Keratinocyte (primary cell): ENCODE data around the gene ADAMTS17. TPM values are rescaled to one million over a fixed set of nuclear protein-coding genes. Genes with fewer than 3 reads are reported as not detected.

Experiments
- DNase-seq: peaks from one replicate; pipeline ENCODE4 v3.0.0-alpha.2; 2011; ENCODE audit warnings: low read depth, missing footprints, low spot score
- FAIRE-seq: peaks from 2 replicates; lab custom pipeline; 2011; peaks lifted over from hg19 to GRCh38; lab: Jason Lieb, UNC
- H2AFZ ChIP-seq: 2 replicates; pipeline ENCODE4 v1.6.0; 2012; ENCODE audit warnings: low read length, control low read depth, inconsistent platforms; ENCODE audit not compliant: control insufficient read depth
- H3K27ac ChIP-seq: 2 replicates; pipeline ENCODE4 v1.5.1; 2011; ENCODE audit warnings: low read length; ENCODE audit not compliant: control insufficient read depth, insufficient read depth
- H3K27me3 ChIP-seq: 3 replicates; pipeline ENCODE4 v1.6.0; 2011; ENCODE audit warnings: low read length; ENCODE audit not compliant: control insufficient read depth, insufficient read depth; ENCODE audit errors: extremely low read depth
- H3K36me3 ChIP-seq, 2 experiments: 2 replicates in 1 of 2; 3 replicates in 1 of 2; pipeline ENCODE4 v1.5.1; 2011; ENCODE audit warnings: low read length in 2 of 2, mild to moderate bottlenecking in 1 of 2; ENCODE audit not compliant: control insufficient read depth in 2 of 2, insufficient read depth in 2 of 2; ENCODE audit errors: extremely low read depth in 1 of 2
- H3K4me1 ChIP-seq: 3 replicates; pipeline ENCODE4 v1.5.1; 2011; ENCODE audit warnings: low read length; ENCODE audit not compliant: control insufficient read depth, insufficient read depth; ENCODE audit errors: extremely low read depth
- H3K4me2 ChIP-seq: 3 replicates; pipeline ENCODE4 v1.6.0; 2011; ENCODE audit warnings: low read depth, low read length; ENCODE audit not compliant: control insufficient read depth, insufficient read depth; ENCODE audit errors: extremely low read depth
- H3K4me3 ChIP-seq, 3 experiments: fragments of 200-600 bp in 1 of 3; sonication (generic) in 1 of 3; 2 replicates in 2 of 3; 3 replicates in 1 of 3; pipeline ENCODE4 v1.5.1; 2011 to 2016; ENCODE audit warnings: low read length in 3 of 3, mild to moderate bottlenecking in 3 of 3, control low read depth in 2 of 3, inconsistent platforms in 1 of 3, low read depth in 1 of 3, mixed read lengths in 1 of 3, mixed run types in 1 of 3, moderate library complexity in 1 of 3; ENCODE audit not compliant: control insufficient read depth in 2 of 3, insufficient read depth in 2 of 3; ENCODE audit errors: extremely low read depth in 1 of 3
- H3K79me2 ChIP-seq: 2 replicates; pipeline ENCODE4 v1.6.0; 2012; ENCODE audit warnings: low read length; ENCODE audit not compliant: control insufficient read depth, insufficient read depth
- H3K9ac ChIP-seq: 3 replicates; pipeline ENCODE4 v1.6.0; 2011; ENCODE audit warnings: low read length; ENCODE audit not compliant: control insufficient read depth, insufficient read depth; ENCODE audit errors: extremely low read depth
- H3K9me1 ChIP-seq: 3 replicates; pipeline ENCODE4 v1.6.0; 2011; ENCODE audit warnings: low read length; ENCODE audit not compliant: control insufficient read depth, insufficient read depth; ENCODE audit errors: extremely low read depth
- H3K9me3 ChIP-seq: 2 replicates; pipeline ENCODE4 v1.5.1; 2012; ENCODE audit warnings: low read depth, low read length; ENCODE audit not compliant: control insufficient read depth
- H4K20me1 ChIP-seq: 3 replicates; pipeline ENCODE4 v1.6.0; 2011; ENCODE audit warnings: low read length; ENCODE audit not compliant: control insufficient read depth, insufficient read depth; ENCODE audit errors: extremely low read depth
- EZH2 ChIP-seq: IDR thresholded peaks from one replicate; pipeline ENCODE4 v1.6.1; 2012; ENCODE audit warnings: inconsistent platforms, mild to moderate bottlenecking, low read length, moderate library complexity
- dilution Hi-C: fragments of 300-500 bp; cut with MboI; formaldehyde crosslinking; loops from one replicate; pipeline ENCODE4 v1.7.0; 2020; ENCODE audit warnings: low sequenced_read_pairs; ENCODE audit not compliant: extremely low pct_ligation_motif_present
- polyA plus RNA-seq, 5 experiments: library from polyadenylated mRNA; depleted of rRNA in 3 of 5; stranded (reverse) in 3 of 5; stranded (forward) in 1 of 5; unstranded in 1 of 5; fragments of >200 nt; gene quantifications; 1 replicate in 1 of 5; 2 replicates in 3 of 5; 3 replicates in 1 of 5; pipeline versions ENCODE4 v1.2.1 to v1.2.3, GENCODE V29; 2011 to 2012; ENCODE audit warnings: missing spikeins in 2 of 5, low read depth in 1 of 5, low replicate concordance in 1 of 5
- TF ChIP-seq, protein P1 (sequence below), 3 experiments: IDR thresholded peaks in 1 of 3; conservative IDR thresholded peaks in 1 of 3; optimal IDR thresholded peaks in 1 of 3; 2 replicates in 2 of 3; 3 replicates in 1 of 3; pipeline versions ENCODE3 to v1.5.1; 2011; ENCODE audit warnings: low read length in 3 of 3, mild to moderate bottlenecking in 3 of 3, moderate library complexity in 2 of 3, control low read depth in 1 of 3, inconsistent platforms in 1 of 3; ENCODE audit not compliant: insufficient read depth in 2 of 3; ENCODE audit errors: extremely low read depth in 1 of 3

ADAMTS17 gene
- polyA plus RNA-seq, 1 donor (not counting 4 experiments of a cell fraction or from before 2014, with no cell fraction given) = 0.18 TPM

DNA sequence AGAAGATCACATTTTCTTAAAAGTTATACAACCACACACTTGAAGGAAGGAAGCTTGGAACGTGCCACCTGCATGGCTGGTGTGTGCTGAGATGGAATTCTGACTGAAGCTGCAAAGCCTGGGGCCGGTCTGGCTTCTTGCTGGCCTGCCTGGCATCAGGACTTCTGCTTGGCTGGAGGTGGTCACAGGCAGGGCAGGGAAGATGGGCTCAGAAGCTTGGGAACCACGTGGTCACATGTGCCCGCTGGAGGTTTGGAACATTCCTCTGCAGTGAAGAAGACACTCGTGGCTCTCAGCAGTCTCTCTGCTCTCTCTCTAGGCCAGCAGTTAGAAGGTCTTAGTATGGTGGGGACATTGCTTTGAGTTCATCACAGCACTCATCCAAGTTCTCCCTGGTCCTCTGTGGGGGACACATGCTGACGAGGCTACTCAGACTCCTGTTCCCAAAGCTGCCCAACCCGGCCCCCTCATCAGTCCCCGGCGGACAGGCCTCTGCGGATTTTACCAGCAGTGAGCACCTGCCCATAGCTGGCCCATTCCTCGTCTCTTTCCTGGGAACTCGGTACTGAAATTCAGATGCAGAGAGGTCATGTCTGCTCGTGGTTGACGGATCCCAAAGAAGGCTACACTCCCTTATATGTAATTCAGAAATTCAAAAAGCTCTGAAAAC, 229.0 kb downstream of the ADAMTS17 start:
- Histone ChIP-seq H3K4me2 (no peak overlapping the region), H3K27me3 (no peaks in the 10 kb centered on the region), H3K36me3 (no peaks in the 10 kb centered on the region), H4K20me1 (no peaks in the 10 kb centered on the region), H3K9me1 (no peaks in the 10 kb centered on the region), H3K9ac (no peak overlapping the region), H2AFZ (no peak overlapping the region), H3K9me3 (no peaks in the 10 kb centered on the region), H3K27ac (no peak overlapping the region), H3K4me3 (no peak overlapping the region), H3K4me1 (peaks cover 16% of the 10 kb centered on the region), H3K79me2 (no peaks in the 10 kb centered on the region)
- dilution Hi-C loops = no loop called here
- DNase-seq (no peak), FAIRE-seq (no peak)
- TF ChIP-seq, protein P1, sequence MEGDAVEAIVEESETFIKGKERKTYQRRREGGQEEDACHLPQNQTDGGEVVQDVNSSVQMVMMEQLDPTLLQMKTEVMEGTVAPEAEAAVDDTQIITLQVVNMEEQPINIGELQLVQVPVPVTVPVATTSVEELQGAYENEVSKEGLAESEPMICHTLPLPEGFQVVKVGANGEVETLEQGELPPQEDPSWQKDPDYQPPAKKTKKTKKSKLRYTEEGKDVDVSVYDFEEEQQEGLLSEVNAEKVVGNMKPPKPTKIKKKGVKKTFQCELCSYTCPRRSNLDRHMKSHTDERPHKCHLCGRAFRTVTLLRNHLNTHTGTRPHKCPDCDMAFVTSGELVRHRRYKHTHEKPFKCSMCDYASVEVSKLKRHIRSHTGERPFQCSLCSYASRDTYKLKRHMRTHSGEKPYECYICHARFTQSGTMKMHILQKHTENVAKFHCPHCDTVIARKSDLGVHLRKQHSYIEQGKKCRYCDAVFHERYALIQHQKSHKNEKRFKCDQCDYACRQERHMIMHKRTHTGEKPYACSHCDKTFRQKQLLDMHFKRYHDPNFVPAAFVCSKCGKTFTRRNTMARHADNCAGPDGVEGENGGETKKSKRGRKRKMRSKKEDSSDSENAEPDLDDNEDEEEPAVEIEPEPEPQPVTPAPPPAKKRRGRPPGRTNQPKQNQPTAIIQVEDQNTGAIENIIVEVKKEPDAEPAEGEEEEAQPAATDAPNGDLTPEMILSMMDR (optimal IDR thresholded peaks at IDR 0.05 in 1 of 3, IDR thresholded peaks at IDR 0.05 in 1 of 3, conservative IDR thresholded peaks at IDR 0.05 in 1 of 3; ENCODE audit: extremely low read depth in 1 of 3, insufficient read depth in 2 of 3, low read length in 3 of 3) = no peak
- no peak for TF ChIP-seq EZH2

DNA sequence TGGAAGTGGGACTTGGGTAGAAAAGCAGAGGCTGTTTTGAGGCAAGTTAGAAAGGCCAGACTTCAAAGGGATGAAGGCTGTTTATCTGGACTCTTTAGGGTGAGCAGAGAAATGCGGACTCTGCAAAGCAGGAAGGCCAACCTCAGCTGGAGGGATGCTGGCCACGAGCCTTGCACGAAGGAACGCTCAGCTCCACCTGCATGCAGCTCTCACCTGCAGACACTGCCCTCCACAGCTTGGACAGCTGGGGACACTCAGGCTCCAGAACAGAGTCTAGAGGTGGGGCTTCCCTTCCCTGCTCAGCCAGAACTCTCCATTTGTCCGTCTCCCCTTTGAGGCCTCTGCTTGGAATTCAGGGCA, 229.7 kb downstream of the ADAMTS17 start:
- FAIRE-seq (no peak), DNase-seq (no peak)
- H3K27me3 ChIP-seq = no peaks in the 10 kb centered on the region
- H4K20me1 ChIP-seq = no peaks in the 10 kb centered on the region
- H3K9me1 ChIP-seq = no peaks in the 10 kb centered on the region
- no peak overlapping the region for H2AFZ ChIP-seq
- H3K4me3 ChIP-seq = no peak overlapping the region
- H3K79me2 ChIP-seq = no peaks in the 10 kb centered on the region
- peaks cover 16% of the 10 kb centered on the region for H3K4me1 ChIP-seq
- H3K27ac ChIP-seq = no peak overlapping the region
- H3K4me2 ChIP-seq = no peak overlapping the region
- H3K36me3 ChIP-seq = no peaks in the 10 kb centered on the region
- TF ChIP-seq, protein P1 (optimal IDR thresholded peaks at IDR 0.05 in 1 of 3, IDR thresholded peaks at IDR 0.05 in 1 of 3, conservative IDR thresholded peaks at IDR 0.05 in 1 of 3; ENCODE audit: extremely low read depth in 1 of 3, insufficient read depth in 2 of 3, low read length in 3 of 3) = no peak
- no peak for TF ChIP-seq EZH2
- no peaks in the 10 kb centered on the region for H3K9me3 ChIP-seq
- no peak overlapping the region for H3K9ac ChIP-seq
- dilution Hi-C loops = no loop called here
